GM12872 (cell line): Measurements from ENCODE around the gene LKAAEAR1.

Experiments used
- CTCF ChIP-seq: IDR thresholded peaks from 3 replicates; pipeline ENCODE4 v1.5.1; 2011; ENCODE audit warnings: low read depth, mild to moderate bottlenecking, low read length, moderate library complexity; ENCODE audit not compliant: insufficient read depth

Gene LKAAEAR1

DNA sequence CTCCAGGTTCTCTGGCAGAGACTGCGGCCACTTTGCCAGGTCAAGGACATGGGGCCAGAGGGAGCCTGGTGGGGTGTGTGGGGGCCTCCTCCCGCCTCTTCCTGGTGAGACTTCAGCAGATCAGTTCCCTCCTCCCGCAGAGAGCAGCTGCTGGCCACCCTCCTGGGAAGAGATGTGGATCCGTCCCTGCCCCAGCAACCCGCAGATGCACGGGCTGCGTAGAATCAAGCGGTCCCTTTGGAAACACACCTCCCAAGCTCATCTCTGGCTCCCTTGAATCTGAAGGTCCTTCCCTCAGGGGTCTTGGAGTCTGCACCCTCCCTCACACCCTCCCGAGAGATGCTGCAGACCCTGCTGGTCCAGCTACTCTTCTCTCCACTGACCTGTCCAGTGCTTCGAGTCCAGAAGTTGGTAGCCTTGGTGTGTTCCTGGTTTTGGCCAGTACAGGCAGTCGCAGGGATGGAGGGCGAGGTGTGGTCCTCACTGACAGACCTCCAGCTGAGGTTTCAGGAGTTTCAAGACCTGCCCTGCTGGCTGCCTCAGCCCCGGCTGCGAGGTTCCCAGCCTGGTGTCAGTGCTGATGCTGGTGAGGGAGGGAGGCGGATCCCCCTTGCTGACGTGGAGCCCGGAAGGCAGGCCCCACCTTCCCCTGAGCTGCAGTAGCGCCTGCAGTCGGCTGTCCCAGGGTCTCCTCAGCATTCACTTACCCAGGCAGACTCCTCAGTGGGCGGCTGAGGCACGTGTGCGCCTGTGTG, 23.0 kb upstream of the LKAAEAR1 start, which contains the start of gene NPBWR2:
TSS of gene NPBWR2 (minus strand) at position 585 of the 755 bp plus-strand sequence. CDS start 734 bp downstream, outside the sequence.
- no peak for TF ChIP-seq CTCF

- TF ChIP-seq CTCF, result no peak
Observed at GRCh38 chr20:64106435-64106961, 22.3 kb upstream of the LKAAEAR1 start.

GRCh38 chr20:64105846-64106434, 21.7 kb upstream of the LKAAEAR1 start:
- no peak for TF ChIP-seq CTCF

GRCh38 chr20:64104667-64105451, 20.7 kb upstream of the LKAAEAR1 start:
- no peak for TF ChIP-seq CTCF

DNA sequence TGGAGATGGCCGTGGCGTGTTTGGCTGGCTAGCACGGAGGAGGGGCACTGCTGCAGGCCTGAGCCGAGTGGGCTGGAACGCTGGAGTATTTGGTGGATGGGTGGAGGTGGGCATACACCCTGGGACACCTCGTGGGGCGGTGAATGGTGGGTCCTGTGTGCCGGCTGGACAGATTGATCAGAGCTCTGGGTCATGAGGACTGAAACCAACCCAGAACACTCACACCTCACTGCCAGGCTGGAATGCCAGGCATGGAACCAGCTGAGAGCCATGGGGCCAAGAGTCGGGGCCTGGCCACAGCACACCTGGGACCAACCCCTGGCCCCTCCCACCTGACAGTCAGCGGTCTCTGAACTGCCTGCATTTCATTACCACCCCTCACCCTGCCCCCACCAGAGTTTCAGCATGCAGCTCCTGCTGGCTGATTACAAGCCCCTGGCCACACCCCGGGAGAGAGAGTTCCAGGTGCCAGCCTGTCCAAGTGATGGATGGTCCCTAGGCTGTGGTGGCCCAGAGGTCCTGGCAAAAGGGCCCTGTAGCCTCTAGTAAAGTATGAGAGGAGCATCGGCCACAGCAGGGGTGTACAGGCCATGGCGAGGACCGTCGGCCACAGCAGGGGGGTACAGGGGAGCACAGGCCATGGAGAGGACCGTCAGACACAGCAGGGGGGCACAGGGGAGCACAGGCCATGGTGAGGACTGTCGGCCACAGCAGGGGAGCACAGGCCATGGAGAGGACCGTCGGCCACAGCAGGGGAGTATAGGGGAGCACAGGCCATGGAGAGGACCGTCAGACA, 19.9 kb upstream of the LKAAEAR1 start:
- TF ChIP-seq CTCF, result no peak

- no peak for TF ChIP-seq CTCF
Observed at GRCh38 chr20:64102647-64103354, 18.6 kb upstream of the LKAAEAR1 start.
